ENCODE measurements around the gene ZP4.
"Not testable (repeated sequence)": the region's sequence is repeated elsewhere in the genome, so short reads cannot be mapped to it uniquely, and the experiment has no call there.

The ZP4 gene

GRCh38 chr1:237877631-237878030, 13.1 kb downstream of the ZP4 start:
- no peak for DNase-seq (ENCODE audit: low read depth in 2 of 2)

DNA sequence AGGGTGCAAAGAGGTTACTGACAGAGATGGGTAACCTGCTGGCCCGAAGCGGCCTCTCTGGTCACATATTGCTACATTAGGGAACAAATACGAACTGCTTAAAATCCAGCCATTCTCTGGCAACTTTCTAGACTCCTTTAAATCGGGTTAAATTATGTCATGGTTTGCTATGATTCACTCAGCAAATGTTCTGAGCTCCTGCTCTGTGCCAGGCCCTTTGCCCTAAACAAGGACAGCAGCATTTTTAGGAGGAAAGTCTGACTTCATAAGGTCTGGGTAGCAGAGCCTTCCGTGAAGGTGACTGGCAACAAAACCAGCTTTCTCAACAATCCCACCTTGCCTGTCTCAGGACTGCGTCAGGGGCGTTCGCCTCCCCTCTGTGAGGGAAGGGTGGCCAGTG, 15.4 kb downstream of the ZP4 start:
- DNase-seq (ENCODE audit: low read depth in 2 of 2): no peak

GRCh38 chr1:237873487-237874211, 17.1 kb downstream of the ZP4 start:
- DNase-seq (ENCODE audit: low read depth in 2 of 2): no peak

- DNase-seq (ENCODE audit: low read depth in 2 of 2): no peak
These were observed 21.7 kb downstream of the ZP4 start for GRCh38 chr1:237868817-237869600.

GRCh38 chr1:237867380-237867888, 23.3 kb downstream of the ZP4 start:
- DNase-seq (ENCODE audit: low read depth in 2 of 2): no peak

DNA sequence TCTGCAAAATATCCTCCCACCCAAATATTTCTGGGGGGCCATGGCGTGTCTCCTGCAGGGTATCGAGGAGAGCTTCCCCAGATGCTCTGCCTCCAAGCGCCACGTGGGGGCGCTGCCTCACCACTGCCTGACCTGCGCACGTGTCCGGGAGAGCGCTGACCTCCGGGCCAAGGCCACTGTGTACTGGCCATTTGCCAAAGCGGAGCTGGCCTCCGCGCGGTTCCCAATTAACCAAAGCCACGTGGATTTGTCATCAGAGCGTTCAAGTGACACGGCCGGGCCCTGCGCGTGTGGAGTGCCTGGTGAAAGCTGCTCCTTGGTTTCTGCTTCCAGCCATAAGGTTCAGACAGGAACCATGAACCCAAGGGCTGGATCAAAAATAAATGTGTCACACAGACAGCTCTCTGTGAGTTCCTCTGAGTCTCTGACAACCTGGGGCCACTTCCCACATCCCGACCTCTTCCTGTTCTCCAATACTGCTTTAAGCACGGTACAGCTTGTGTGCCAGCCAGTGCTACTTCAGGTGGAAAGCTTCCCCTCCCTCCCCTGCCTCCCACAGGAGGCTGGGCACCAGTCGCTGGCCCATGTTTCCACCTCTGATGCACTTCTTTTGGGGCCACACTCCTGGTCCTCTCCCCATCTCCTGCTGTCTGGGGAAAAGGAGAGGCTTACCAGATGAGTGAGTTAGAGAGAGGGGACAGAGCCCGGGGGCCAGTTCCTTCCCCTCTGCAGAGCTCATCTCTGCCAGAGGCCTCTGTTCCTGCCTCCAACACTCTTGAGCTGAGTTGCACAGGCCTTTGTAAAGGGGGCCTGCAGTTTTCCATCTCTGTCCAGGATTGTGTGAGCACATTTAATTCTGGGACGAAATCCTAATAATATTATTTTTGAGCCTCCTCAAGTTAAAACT, 26.1 kb downstream of the ZP4 start:
- DNase-seq (ENCODE audit: low read depth in 2 of 2): no peak

GRCh38 chr1:237863234-237863633, 27.5 kb downstream of the ZP4 start:
- no peak for DNase-seq (ENCODE audit: low read depth in 2 of 2)

GRCh38 chr1:237861944-237862343, 28.8 kb downstream of the ZP4 start:
- DNase-seq (ENCODE audit: low read depth in 2 of 2): no peak

GRCh38 chr1:237858992-237859391, 31.7 kb downstream of the ZP4 start:
- no peak for DNase-seq (ENCODE audit: low read depth in 2 of 2)

DNA sequence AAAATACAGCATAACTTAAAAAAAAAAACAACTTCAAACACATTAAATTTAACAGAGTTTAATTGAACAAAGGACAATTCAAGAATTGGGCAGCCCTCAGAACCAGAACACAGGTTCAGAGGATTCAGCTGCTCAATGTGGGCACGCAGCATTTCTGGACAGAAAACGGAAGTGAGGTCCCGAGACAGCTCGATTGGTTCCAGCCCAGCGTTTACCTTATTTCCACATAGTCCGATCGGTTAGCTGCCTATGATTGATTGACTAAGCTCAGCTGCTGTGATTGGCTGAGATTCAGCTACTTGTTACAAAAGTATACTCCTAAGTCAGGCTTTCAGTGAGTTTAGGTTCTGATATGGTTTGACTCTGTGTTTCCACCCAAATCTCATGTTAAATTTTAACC, 33.3 kb downstream of the ZP4 start:
- no peak for DNase-seq (ENCODE audit: low read depth in 2 of 2)

DNA sequence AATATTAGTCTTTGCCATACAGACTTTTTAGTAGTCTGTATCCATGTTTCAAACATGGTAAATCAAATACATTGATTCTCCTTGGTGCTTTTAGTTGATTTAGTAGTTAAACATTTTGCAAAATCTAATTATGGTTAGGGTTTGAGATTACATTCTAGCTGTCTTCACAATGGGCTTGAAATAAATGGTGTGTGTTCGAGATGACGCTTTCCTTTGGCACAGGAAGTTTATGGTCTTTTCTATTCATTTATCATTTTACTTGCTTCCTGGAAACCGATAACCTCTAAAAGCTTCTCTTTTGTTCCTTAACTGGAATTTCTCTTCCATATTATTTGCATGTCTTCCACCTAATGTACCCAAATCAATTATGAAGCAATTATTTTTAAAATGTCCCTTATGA, 38.4 kb downstream of the ZP4 start:
- no peak for DNase-seq (ENCODE audit: low read depth in 2 of 2)

DNA sequence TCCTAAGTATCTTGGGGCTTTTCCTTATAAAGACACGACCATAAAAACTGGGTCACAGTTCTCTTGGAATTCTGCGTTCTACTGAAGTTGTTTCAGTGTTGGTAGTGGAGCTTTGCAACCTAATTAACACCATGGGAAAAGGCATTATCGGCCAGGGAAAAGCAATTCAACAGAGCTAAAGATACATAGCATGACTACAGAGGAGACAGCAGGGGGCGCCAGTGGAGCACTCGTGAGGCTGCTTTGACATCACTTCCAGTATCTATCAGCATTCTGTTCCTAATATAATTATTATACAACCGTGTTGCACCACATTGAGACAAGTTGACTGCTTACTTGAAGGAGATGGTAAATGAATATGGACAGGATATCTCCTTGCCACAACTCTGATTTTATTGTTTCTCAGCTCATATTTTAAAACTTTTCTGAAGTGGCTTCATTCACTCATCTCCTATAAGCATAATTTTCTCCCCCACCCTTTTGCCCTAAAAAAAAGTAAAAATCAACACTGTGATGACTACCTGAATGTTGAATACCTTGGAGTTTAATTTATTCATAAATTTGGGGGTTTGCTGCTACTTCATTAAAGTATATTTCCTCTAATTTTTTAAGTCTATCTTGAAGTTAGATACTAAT, 39.4 kb downstream of the ZP4 start:
- no peak for DNase-seq (ENCODE audit: low read depth in 2 of 2)

GRCh38 chr1:237843516-237843915, 47.2 kb downstream of the ZP4 start:
- DNase-seq (ENCODE audit: low read depth in 2 of 2): not testable (repeated sequence)

- no peak for DNase-seq (ENCODE audit: low read depth in 2 of 2)
These were observed 49.2 kb downstream of the ZP4 start for GRCh38 chr1:237841485-237841884.

- DNase-seq (ENCODE audit: low read depth in 2 of 2): no peak
These were observed 51.7 kb downstream of the ZP4 start for GRCh38 chr1:237838904-237839534.

GRCh38 chr1:237838320-237838719, 52.4 kb downstream of the ZP4 start:
- DNase-seq (ENCODE audit: low read depth in 2 of 2): no peak

DNA sequence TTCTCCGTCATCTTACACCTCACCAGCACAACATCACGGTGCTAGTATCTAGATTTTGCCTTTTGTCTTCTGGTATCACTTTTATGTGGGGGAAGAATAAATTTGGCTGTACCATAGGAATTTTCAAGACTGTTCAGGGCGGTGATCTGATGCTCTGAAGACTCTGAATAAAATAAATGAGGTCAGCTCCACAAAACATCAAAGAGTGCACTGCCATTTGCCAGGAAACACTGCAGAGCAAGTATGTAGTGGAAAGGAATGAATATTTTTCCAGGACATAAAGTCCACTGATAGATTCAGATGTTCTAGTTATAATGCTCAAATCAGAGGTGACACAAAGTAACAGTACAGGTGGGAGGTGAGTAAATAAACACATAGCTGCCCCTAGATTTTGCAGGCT, 56.3 kb downstream of the ZP4 start:
- DNase-seq (ENCODE audit: low read depth in 2 of 2): no peak

DNA sequence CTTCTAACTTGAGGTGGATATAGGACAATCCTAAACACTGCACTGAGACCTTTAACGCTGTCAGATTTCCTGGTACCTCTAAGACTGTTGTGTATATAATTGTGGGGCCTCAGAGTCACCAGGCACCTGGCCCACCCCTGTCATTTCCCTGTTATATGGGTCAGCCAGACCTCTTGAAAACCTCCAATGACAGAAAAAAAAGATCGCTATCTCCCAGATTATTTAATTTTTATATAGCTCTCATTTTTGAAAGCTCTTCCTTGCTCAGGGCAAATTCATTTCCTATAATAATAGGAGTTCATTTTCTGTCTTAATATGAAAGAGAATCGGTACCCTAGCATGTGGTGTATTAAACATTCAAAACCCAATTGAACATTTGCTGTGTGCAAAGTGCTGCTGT, 56.7 kb downstream of the ZP4 start:
- DNase-seq (ENCODE audit: low read depth in 2 of 2): no peak

GRCh38 chr1:237832858-237833257, 57.9 kb downstream of the ZP4 start:
- no peak for DNase-seq (ENCODE audit: low read depth in 2 of 2)
